ENCODE measurements around the gene WASL. TPM values are rescaled to one million over a fixed set of nuclear protein-coding genes. Genes with fewer than 3 reads are reported as not detected.

WASL gene
- polyA plus RNA-seq, 1 donor (not counting 4 experiments of a cell fraction or from before 2014, with no cell fraction given): 17.5 TPM

- Histone ChIP-seq H3K79me2 (ENCODE audit: control insufficient read depth, insufficient read depth, low read length) (no peaks in the 10 kb centered on the region), H3K27ac (ENCODE audit: control insufficient read depth, insufficient read depth, low read length) (no peak overlapping the region), H4K20me1 (ENCODE audit: control insufficient read depth, extremely low read depth, insufficient read depth, low read length) (no peaks in the 10 kb centered on the region), H3K27me3 (ENCODE audit: control insufficient read depth, extremely low read depth, insufficient read depth, low read length) (no peaks in the 10 kb centered on the region), H2AFZ (ENCODE audit: control insufficient read depth, low read length) (no peak overlapping the region), H3K9me1 (ENCODE audit: control insufficient read depth, extremely low read depth, insufficient read depth, low read length) (no peaks in the 10 kb centered on the region), H3K4me2 (ENCODE audit: control insufficient read depth, extremely low read depth, insufficient read depth, low read depth, low read length) (no peak overlapping the region), H3K4me1 (ENCODE audit: control insufficient read depth, extremely low read depth, insufficient read depth, low read length) (no peaks in the 10 kb centered on the region), H3K9ac (ENCODE audit: control insufficient read depth, extremely low read depth, insufficient read depth, low read length) (no peak overlapping the region), H3K4me3 (ENCODE audit: control insufficient read depth in 2 of 3, extremely low read depth in 1 of 3, insufficient read depth in 2 of 3, low read depth in 1 of 3, low read length in 3 of 3) (no peak overlapping the region), H3K36me3 (ENCODE audit: control insufficient read depth in 2 of 2, extremely low read depth in 1 of 2, insufficient read depth in 2 of 2, low read length in 2 of 2) (no peaks in the 10 kb centered on the region), H3K9me3 (ENCODE audit: control insufficient read depth, low read depth, low read length) (no peaks in the 10 kb centered on the region)
- no peak for TF ChIP-seq EZH2 (IDR thresholded peaks at IDR 0.05; ENCODE audit: low read length)
- TF ChIP-seq, protein P1, sequence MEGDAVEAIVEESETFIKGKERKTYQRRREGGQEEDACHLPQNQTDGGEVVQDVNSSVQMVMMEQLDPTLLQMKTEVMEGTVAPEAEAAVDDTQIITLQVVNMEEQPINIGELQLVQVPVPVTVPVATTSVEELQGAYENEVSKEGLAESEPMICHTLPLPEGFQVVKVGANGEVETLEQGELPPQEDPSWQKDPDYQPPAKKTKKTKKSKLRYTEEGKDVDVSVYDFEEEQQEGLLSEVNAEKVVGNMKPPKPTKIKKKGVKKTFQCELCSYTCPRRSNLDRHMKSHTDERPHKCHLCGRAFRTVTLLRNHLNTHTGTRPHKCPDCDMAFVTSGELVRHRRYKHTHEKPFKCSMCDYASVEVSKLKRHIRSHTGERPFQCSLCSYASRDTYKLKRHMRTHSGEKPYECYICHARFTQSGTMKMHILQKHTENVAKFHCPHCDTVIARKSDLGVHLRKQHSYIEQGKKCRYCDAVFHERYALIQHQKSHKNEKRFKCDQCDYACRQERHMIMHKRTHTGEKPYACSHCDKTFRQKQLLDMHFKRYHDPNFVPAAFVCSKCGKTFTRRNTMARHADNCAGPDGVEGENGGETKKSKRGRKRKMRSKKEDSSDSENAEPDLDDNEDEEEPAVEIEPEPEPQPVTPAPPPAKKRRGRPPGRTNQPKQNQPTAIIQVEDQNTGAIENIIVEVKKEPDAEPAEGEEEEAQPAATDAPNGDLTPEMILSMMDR (optimal IDR thresholded peaks at IDR 0.05 in 1 of 3, IDR thresholded peaks at IDR 0.05 in 1 of 3, conservative IDR thresholded peaks at IDR 0.05 in 1 of 3; ENCODE audit: extremely low read depth in 1 of 3, insufficient read depth in 2 of 3, low read length in 3 of 3): no peak
- dilution Hi-C loops (cut with MboI; ENCODE audit: extremely low pct_ligation_motif_present, low sequenced_read_pairs): no loop called here
- FAIRE-seq (no peak), DNase-seq (ENCODE audit: low read depth, low spot score) (no peak)
These were observed 88.1 kb downstream of the WASL start for GRCh38 chr7:123660514-123661354.

GRCh38 chr7:123658023-123658422 is 90.8 kb downstream of the WASL start:
- Histone ChIP-seq H3K4me3 (ENCODE audit: control insufficient read depth in 2 of 3, extremely low read depth in 1 of 3, insufficient read depth in 2 of 3, low read depth in 1 of 3, low read length in 3 of 3) (no peak overlapping the region), H3K27ac (ENCODE audit: control insufficient read depth, insufficient read depth, low read length) (no peak overlapping the region), H3K4me1 (ENCODE audit: control insufficient read depth, extremely low read depth, insufficient read depth, low read length) (no peaks in the 10 kb centered on the region), H3K27me3 (ENCODE audit: control insufficient read depth, extremely low read depth, insufficient read depth, low read length) (no peaks in the 10 kb centered on the region), H3K9me3 (ENCODE audit: control insufficient read depth, low read depth, low read length) (no peaks in the 10 kb centered on the region), H3K9ac (ENCODE audit: control insufficient read depth, extremely low read depth, insufficient read depth, low read length) (no peak overlapping the region), H3K9me1 (ENCODE audit: control insufficient read depth, extremely low read depth, insufficient read depth, low read length) (no peaks in the 10 kb centered on the region), H3K4me2 (ENCODE audit: control insufficient read depth, extremely low read depth, insufficient read depth, low read depth, low read length) (no peak overlapping the region), H4K20me1 (ENCODE audit: control insufficient read depth, extremely low read depth, insufficient read depth, low read length) (no peaks in the 10 kb centered on the region), H3K79me2 (ENCODE audit: control insufficient read depth, insufficient read depth, low read length) (no peaks in the 10 kb centered on the region), H2AFZ (ENCODE audit: control insufficient read depth, low read length) (no peak overlapping the region), H3K36me3 (ENCODE audit: control insufficient read depth in 2 of 2, extremely low read depth in 1 of 2, insufficient read depth in 2 of 2, low read length in 2 of 2) (no peaks in the 10 kb centered on the region)
- FAIRE-seq (no peak), DNase-seq (ENCODE audit: low read depth, low spot score) (no peak)
- dilution Hi-C loops (cut with MboI; ENCODE audit: extremely low pct_ligation_motif_present, low sequenced_read_pairs): no loop called here
- TF ChIP-seq, protein P1 (optimal IDR thresholded peaks at IDR 0.05 in 1 of 3, IDR thresholded peaks at IDR 0.05 in 1 of 3, conservative IDR thresholded peaks at IDR 0.05 in 1 of 3; ENCODE audit: extremely low read depth in 1 of 3, insufficient read depth in 2 of 3, low read length in 3 of 3): no peak
- TF ChIP-seq EZH2 (IDR thresholded peaks at IDR 0.05; ENCODE audit: low read length): no peak
